Activated gamma-delta T cell treated with Interleukin-2 at 50 U/mL for 16 hours (primary cell): ENCODE data around the gene SPARCL1.
"Not testable (repeated sequence)": the region's sequence is repeated elsewhere in the genome, so short reads cannot be mapped to it uniquely, and the experiment has no call there.

Source experiments
- DNase-seq: peaks from one replicate; pipeline ENCODE4 v3.0.0-alpha.2; 2020

The SPARCL1 gene

GRCh38 chr4:87433342-87433741 lies 95.8 kb downstream of the SPARCL1 start:
- DNase-seq = no peak

- DNase-seq = no peak
Measured at GRCh38 chr4:87430038-87430437, 99.1 kb downstream of the SPARCL1 start.

GRCh38 chr4:87428979-87429378 lies 100.2 kb downstream of the SPARCL1 start:
- no peak for DNase-seq

DNA sequence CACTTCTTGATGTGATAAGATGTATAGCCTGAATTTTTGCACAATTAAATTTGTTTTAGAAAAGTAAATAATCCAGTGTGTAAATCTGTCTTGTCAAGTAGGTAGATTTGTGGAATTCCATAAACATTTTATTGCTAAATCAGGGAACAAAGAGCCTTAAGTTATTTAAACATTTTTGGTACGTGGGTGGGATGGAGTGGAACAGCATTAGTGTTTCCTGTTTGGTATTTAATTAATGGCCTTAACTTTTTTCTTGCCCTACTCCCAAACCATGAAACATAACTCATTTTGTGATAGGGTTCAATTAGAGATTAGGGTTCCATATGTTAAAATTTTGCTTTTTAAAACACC lies 101.7 kb downstream of the SPARCL1 start:
- DNase-seq = no peak

DNA sequence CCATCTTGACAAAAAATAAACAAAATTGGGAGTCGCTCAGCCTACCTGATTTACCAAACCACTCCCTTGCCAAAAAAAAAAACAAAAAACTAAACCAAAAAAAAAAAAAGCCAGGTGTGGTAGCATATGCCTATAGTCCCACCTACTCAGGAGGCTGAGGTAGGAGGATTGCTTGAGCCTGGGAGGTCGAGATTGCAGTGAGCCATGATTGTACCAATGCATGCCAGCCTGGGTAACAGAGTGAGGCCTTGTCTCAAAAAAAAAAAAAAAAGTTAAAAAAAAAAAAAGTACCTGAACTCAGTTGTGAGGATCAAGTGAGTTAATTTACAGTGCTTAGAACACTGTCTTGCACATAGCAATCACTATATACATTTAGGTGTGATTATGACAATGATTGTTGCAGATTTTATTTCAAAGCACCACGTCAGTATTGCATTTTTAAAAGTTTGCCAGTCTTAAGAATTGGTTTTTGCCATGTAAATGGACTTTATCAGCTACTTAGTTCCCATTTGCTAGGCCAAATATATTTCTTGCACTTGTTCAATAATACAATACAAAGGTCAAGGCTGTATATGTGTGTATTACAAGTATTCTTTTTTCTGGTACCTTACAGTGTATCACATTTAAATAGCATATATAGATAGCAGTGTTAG lies 102.2 kb downstream of the SPARCL1 start:
- DNase-seq = no peak

DNA sequence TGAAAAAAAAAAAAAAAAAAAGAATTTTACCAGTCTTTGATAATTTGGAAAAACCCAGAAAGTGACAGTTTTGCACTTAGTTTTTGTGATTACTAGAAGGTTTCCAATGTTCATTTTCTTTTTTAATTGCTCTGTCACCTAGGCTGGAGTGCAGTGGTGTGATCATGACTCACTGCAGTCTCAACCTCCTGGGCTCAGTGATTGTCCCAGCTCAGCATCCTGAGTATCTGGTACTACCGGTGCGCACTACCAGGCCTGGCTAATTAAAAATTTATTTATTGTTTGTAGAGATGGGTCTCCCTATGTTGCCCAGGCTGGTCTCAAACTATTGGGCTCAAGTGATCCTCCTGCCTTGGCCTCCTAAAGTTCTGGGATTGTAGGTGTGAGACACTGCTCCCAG lies 103.5 kb downstream of the SPARCL1 start:
- no peak for DNase-seq

GRCh38 chr4:87424099-87424543 lies 105.1 kb downstream of the SPARCL1 start:
- DNase-seq = not testable (repeated sequence)
